A673 (cell line): ENCODE data around the gene ERAP2.

ENCODE experiments used
- EZH2 ChIP-seq: fragments of 200-600 bp; sonication (generic); IDR thresholded peaks from 2 replicates; pipeline ENCODE4 v1.6.1; 2017; ENCODE audit warnings: borderline replicate concordance, low read depth, mild to moderate bottlenecking, mixed read lengths, antibody characterized with exemption, low read length; ENCODE audit not compliant: poor library complexity, severe bottlenecking
- TF ChIP-seq, protein P1 (sequence below): fragments of 300-800, 200-600 bp; sonication (generic); conservative IDR thresholded peaks from 2 replicates; pipeline ENCODE4 v1.5.1; 2017; ENCODE audit warnings: low read depth, mild to moderate bottlenecking, antibody characterized with exemption, low read length, moderate library complexity, mixed read lengths

DNA sequence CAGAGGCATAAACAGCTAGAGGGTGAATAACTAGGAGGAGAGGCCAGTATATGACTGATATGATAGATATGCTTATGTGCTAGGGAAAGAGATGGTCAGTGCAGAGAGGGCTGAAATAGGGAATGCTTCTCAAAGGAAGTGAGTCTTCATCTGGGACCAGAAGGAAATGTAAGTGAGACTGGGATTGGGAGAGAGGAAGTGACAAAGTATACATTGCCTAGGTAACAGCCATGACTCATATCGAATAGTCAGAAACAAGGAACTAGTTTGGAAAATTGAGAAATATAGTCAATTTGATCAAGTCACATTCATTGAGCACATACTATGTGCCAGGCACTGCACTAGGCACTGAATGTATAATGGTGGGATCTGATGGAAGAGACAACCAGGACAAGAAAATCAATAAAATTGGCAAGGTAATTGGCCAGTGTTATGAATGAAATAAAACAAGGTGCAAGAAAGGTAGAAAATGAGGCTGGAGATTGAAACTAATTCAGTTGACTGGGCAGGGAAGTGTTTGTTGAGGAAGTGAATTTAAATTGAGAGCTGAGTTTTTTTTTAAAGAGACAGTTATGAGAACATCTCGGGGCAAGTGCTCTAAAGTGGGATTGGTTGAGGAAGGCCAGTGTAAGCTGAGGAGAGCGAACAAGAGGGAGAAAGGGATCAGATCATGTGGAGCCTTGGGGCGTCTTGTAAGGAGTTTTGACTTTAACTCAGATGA, 4.3 kb downstream of the ERAP2 start:
- TF ChIP-seq, protein P1, sequence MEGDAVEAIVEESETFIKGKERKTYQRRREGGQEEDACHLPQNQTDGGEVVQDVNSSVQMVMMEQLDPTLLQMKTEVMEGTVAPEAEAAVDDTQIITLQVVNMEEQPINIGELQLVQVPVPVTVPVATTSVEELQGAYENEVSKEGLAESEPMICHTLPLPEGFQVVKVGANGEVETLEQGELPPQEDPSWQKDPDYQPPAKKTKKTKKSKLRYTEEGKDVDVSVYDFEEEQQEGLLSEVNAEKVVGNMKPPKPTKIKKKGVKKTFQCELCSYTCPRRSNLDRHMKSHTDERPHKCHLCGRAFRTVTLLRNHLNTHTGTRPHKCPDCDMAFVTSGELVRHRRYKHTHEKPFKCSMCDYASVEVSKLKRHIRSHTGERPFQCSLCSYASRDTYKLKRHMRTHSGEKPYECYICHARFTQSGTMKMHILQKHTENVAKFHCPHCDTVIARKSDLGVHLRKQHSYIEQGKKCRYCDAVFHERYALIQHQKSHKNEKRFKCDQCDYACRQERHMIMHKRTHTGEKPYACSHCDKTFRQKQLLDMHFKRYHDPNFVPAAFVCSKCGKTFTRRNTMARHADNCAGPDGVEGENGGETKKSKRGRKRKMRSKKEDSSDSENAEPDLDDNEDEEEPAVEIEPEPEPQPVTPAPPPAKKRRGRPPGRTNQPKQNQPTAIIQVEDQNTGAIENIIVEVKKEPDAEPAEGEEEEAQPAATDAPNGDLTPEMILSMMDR, result no peak
- no peak for TF ChIP-seq EZH2
